GM21515 (cell line): ENCODE data around the gene MED27.
A peak's percentile ranks its signal among the peaks of the same experiment; 100 is the strongest.
"Not testable (repeated sequence)": the region's sequence is repeated elsewhere in the genome, so short reads cannot be mapped to it uniquely, and the experiment has no call there.

ENCODE experiments used
- ATAC-seq: cut with Tn5 transposase; IDR thresholded peaks from one replicate; pipeline ENCODE4 v1.9.1; 2021; ENCODE audit not compliant: unreplicated experiment

Gene MED27

GRCh38 chr9:132020820-132021510 is 58.7 kb downstream of the MED27 start:
- no peak for ATAC-seq

DNA sequence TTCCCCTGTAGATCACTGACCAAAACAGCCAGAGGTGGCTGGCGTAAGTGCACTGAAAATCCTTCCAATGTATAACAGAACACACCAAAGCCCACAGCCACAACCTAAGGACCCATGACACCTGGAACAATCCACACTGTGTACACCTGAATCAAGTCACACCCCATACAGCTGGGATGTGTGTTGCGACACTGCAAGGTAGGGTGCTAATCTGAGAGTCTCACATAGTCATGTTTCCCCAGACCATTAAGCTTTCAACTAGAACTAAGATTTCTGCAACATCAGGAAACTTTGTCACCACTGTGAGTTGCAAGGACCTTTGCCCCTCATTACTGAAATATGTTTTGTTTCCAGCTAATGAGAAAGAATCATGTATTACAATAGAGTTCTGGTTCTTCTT is 59.4 kb downstream of the MED27 start:
- no peak for ATAC-seq

- no peak for ATAC-seq
Observed at GRCh38 chr9:132019702-132020101, 60.0 kb downstream of the MED27 start.

DNA sequence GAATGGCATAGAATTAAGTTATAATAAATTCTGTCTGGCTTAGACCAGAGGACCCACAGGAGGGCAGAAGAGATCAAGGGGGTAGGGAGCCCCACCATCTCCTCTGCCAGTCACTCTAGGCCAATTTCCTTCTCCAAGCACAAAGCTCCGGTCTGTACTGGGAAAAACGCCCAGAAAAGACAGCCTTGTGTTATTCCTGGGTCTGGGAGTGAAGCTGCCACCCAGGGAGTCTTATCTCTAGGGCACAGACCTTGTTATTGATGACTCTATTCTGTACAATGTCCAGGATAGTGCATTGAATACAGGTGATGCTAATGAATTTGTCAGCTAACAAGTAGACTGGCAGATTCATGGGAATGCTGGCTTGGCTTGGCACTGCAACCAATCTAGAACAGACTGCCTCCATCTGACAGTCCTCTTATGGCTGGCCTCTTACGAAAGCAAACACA is 60.7 kb downstream of the MED27 start:
- ATAC-seq, result no peak

DNA sequence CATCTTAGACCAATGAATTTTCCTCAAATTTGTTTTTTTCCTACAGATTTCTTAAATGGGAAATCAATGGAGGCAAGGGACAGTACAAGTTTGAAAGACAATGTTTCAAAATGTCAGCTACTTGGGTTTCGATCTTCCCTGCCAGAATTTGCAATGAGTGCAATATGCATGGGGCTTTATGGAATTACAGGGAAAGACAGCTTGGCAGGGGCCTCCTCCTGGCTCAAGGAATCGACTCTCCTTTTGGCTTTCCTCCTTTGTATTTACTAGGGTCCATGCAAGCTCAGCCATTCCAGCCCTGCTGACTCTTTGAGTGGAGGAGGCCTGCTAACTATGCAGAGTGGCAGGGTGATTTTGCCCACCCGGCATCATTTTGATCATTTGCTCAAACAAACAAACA is 63.2 kb downstream of the MED27 start:
- ATAC-seq, result no peak

GRCh38 chr9:132015866-132016265 is 63.8 kb downstream of the MED27 start:
- no peak for ATAC-seq

DNA sequence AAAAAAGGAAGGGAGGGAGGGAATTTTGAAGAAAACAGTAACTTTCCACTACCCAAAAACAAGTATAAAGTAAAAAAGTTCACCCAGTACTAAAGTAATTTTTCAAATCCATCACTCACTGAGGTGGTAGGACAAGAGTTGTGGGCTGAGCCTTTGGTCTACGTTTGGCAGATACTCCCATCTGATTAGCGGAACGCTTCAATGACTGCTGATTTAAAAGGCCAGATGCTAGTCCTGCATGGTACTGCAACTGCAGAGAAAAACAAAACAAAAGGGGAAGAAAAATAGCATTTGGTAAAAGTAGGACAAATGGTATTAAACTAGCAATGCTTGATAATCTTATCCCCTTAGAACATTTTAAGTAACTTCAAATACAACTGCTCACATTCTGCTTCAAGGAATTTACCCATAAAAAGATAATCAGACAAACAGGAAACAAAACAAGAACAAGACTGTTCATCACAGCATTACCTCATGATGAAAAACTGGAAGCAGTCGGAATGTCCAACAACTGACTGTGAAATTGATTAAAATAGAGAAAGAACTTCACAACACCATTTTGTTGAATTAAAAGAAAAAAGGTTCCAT is 65.4 kb downstream of the MED27 start:
- no peak for ATAC-seq

DNA sequence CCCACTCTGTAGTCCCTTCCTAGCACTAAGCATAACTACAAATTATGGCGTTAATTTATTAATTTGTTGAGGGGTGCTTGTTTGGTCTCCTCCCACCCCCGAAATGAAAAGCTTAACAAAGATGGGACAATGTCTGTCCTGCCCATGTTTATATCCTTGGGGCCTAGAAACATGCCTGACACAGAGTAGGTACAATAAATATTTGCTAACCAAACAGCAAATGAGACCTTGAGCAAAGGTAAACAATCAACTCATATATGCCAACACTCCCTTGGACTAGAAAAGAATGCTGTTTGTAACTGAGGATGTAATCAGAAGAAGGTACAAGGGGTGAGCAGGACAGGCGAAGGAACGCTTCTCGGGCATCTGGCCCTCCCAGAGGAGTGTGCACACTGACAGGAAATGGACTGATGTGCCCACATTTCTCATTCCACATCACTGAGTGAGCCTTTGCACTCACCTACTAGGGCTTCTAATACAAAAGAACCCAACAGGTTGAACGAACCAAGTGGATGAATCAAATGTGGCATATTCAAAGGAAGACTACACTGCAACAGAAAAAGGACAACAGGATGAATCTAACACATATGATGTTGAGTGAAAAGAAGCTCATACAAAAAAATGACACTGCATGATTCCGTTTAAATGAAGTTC is 66.8 kb downstream of the MED27 start:
- ATAC-seq, result no peak

DNA sequence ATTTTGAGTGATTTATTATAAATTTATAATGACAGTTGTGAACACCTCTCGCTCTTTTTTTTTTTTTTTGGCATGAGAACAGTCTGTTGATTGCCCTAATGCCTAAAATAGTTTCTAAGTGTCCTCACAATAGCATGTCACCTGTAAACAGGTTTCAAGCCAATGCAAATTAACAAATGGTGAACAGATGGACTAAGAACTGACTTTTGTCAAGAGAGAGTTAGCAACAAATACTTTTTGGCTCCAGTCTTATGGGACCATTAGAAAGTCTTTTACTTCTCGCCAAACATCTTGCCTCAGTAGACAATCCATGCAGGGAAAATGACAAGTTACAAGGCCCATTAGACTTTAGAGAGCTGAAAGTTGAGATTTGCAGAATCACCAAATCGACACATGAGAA is 67.8 kb downstream of the MED27 start:
- ATAC-seq, result no peak

DNA sequence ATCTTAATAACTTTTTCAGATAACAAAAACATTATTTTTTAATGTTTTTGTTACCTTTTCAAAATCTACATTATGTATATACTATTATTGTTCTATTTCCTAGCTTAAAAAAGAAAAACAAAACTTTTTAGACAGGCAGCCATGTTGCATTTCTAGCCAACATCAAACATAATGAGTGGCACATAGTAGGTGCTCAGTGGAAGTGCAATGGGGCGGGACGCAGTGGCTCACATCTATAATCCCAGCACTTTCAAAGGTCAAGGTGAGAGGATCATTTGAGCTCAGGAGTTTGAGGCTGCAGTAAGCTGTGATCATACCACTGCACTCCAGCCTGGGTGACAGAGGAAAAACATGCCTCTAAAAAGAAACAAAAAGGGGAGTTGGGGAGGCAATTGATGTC is 68.4 kb downstream of the MED27 start:
- ATAC-seq, result no peak

GRCh38 chr9:132010201-132010600 is 69.5 kb downstream of the MED27 start:
- not testable (repeated sequence) for ATAC-seq

- ATAC-seq, result no peak
Observed at GRCh38 chr9:132008855-132009812, 70.5 kb downstream of the MED27 start.

GRCh38 chr9:132008184-132008803 is 71.4 kb downstream of the MED27 start:
- no peak for ATAC-seq

GRCh38 chr9:132007371-132008025 is 72.2 kb downstream of the MED27 start:
- no peak for ATAC-seq

- peak; percentile 74 for ATAC-seq
Observed at GRCh38 chr9:132006677-132007370, 72.8 kb downstream of the MED27 start.

DNA sequence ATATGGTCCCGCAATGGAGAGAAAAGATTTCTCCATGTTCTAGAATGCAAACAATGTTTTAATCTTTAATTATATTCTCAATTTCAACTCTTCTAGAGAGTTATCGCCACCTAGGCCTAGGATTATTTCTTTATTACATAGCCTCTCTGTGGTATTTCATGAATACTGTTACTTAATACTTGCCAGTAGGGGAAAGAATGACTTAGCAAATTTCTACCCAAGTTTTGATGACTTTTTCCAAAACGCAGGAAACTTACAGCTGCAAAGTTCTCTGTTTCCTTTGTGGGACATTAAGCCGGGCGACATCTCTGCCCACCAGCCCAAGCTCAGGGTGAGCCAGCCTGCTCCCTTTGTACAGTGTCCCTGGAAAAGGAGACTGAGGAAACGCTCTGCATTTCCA is 73.8 kb downstream of the MED27 start:
- no peak for ATAC-seq

GRCh38 chr9:132004323-132004722 is 75.3 kb downstream of the MED27 start:
- no peak for ATAC-seq

DNA sequence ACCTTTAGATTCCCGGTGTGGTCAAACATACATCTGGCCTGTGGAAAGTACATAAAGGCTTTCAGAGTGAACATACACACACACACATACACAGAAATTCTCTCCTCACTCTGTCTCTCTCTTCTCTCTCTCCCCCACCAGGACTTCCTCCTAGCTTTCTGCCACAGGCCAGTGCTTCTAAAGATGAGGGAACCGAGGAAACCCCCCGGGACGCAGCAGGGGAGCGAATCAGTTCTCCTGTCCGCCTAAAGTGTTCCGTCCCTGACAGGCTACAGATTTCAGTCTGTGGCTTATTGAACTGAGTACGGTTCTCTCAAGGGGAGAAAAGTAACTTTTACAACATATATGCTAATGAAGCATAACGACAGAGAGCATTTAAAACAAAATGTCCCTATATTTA is 75.8 kb downstream of the MED27 start:
- no peak for ATAC-seq

GRCh38 chr9:132003319-132003704 is 76.4 kb downstream of the MED27 start:
- no peak for ATAC-seq
